Astrocyte of the cerebellum (primary cell): ENCODE measurements around the gene WDR49.

ENCODE experiments used
- DNase-seq: peaks from one replicate; pipeline ENCODE4 v3.0.0-alpha.2; 2011; ENCODE audit warnings: low read depth
- H3K4me3 ChIP-seq: 2 replicates; pipeline ENCODE4 v1.5.1; 2011; ENCODE audit warnings: mild to moderate bottlenecking, low read depth, low read length, moderate library complexity
- in situ Hi-C: cut with HindIII; loops from 2 replicates; pipeline ENCODE4 v1.10.0; 2017; ENCODE audit warnings: low sequenced_read_pairs
- TF ChIP-seq, protein P1 (sequence below): IDR thresholded peaks from 2 replicates; pipeline ENCODE4 v1.5.1; 2012; ENCODE audit warnings: low read length, low read depth, moderate library complexity, mild to moderate bottlenecking; ENCODE audit errors: missing control alignments

Gene WDR49

GRCh38 chr3:167456157-167456799, 197.5 kb downstream of the WDR49 start:
- in situ Hi-C loops: no loop called here

DNA sequence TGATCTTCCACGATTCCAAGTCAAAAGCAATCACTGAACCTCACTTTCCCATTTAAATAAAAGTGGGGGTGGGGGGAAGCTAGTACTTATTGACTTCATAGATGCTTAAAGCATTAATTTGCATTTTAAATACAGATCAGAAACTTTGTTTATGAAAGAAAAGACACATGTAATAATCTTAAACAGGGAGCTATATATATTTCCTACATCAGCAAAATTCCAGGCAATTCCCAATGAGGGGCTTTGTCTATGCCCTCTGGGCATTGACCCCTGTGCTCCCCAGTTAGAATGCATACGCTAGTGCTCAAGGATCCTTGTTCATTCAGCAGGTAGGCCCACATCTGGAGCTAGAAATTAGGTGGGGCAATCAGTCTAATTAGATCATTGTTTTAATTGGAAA, 199.9 kb downstream of the WDR49 start:
- H3K4me3 ChIP-seq: no peak overlapping the region
- no peak for DNase-seq
- TF ChIP-seq, protein P1, sequence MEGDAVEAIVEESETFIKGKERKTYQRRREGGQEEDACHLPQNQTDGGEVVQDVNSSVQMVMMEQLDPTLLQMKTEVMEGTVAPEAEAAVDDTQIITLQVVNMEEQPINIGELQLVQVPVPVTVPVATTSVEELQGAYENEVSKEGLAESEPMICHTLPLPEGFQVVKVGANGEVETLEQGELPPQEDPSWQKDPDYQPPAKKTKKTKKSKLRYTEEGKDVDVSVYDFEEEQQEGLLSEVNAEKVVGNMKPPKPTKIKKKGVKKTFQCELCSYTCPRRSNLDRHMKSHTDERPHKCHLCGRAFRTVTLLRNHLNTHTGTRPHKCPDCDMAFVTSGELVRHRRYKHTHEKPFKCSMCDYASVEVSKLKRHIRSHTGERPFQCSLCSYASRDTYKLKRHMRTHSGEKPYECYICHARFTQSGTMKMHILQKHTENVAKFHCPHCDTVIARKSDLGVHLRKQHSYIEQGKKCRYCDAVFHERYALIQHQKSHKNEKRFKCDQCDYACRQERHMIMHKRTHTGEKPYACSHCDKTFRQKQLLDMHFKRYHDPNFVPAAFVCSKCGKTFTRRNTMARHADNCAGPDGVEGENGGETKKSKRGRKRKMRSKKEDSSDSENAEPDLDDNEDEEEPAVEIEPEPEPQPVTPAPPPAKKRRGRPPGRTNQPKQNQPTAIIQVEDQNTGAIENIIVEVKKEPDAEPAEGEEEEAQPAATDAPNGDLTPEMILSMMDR: no peak
- in situ Hi-C loops: no loop called here

More at GRCh38 chr3:167456157-167456799, 197.5 kb downstream of the WDR49 start:
- no peak overlapping the region for H3K4me3 ChIP-seq
- no peak for DNase-seq
- TF ChIP-seq, protein P1: no peak

- TF ChIP-seq, protein P1: no peak
- DNase-seq: no peak
- in situ Hi-C loops: no loop called here
- no peak overlapping the region for H3K4me3 ChIP-seq
Observed at GRCh38 chr3:167451282-167451681, 202.5 kb downstream of the WDR49 start.

- H3K4me3 ChIP-seq: no peak overlapping the region
- in situ Hi-C loops: no loop called here
- no peak for DNase-seq
- TF ChIP-seq, protein P1: no peak
Observed at GRCh38 chr3:167450675-167451074, 203.1 kb downstream of the WDR49 start.

DNA sequence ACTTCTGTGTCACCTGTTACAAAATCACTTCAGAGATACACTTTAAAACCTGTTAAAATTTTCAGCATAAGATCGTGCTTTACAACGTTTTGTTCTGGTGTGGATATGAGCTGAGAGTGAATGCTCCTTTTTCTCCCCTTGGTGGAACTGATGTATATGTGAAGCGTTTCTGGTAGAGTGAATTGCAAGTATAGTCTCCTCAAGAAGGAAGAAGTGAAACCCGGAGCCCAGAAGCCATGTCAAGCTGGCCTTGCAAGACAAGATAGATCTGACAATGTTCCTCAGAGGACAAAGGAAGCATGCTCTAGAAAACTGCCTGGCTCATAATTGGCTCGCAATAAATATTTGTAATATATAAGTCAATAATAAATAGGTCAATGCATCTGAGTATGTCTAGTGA, 203.5 kb downstream of the WDR49 start:
- in situ Hi-C loops: no loop called here
- no peak overlapping the region for H3K4me3 ChIP-seq
- TF ChIP-seq, protein P1: no peak
- DNase-seq: no peak

GRCh38 chr3:167445491-167445890, 208.3 kb downstream of the WDR49 start:
- H3K4me3 ChIP-seq: no peak overlapping the region
- in situ Hi-C loops: no loop called here
- DNase-seq: no peak
- TF ChIP-seq, protein P1: no peak
